ENCODE measurements around the gene IL7R.

Gene IL7R

DNA sequence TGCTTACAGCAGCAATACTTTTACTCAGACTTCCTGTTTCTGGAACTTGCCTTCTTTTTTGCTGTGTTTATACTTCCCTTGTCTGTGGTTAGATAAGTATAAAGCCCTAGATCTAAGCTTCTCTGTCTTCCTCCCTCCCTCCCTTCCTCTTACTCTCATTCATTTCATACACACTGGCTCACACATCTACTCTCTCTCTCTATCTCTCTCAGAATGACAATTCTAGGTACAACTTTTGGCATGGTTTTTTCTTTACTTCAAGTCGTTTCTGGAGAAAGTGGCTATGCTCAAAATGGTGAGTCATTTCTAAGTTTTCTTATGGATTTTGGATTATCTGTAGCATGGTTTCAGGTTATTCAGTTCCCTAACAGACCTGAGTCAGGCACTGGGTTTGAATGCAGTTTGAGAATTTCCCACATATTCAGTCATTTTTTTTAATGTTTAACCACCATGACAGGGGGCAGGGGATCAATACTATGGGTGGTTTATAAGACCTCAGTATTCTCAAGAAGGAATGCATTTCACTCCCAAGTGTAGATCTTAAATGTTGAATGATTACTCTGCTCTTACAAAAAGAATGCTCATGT is at the start of gene IL7R:
Gene IL7R, plus strand, starts transcription at position 127 of the 587 bp plus-strand sequence. Its CDS starts 87 bp downstream, at position 214.
- Histone ChIP-seq H3K27me3 (ENCODE audit: control insufficient read depth, insufficient read depth, low read length) (no peaks in the 10 kb centered on the region), H3K9ac (ENCODE audit: low read length) (no peak within 1 kb of the TSS), H3K4me3 (ENCODE audit: low read length) (no peak within 1 kb of the TSS), H3K9me3 (ENCODE audit: control insufficient read depth, low read length) (no peaks in the 10 kb centered on the region), H3K36me3 (ENCODE audit: control insufficient read depth, insufficient read depth, low read length) (no peaks in the 10 kb centered on the region), H3K4me1 (ENCODE audit: control insufficient read depth, insufficient read depth, low read length) (no peaks in the 10 kb centered on the region)

GRCh38 chr5:35810601-35811000 is 46.1 kb upstream of the IL7R start:
- no peaks in the 10 kb centered on the region for H3K27me3 ChIP-seq (ENCODE audit: control insufficient read depth, insufficient read depth, low read length)
- H3K4me1 ChIP-seq (ENCODE audit: control insufficient read depth, insufficient read depth, low read length) = no peaks in the 10 kb centered on the region
- H3K9me3 ChIP-seq (ENCODE audit: control insufficient read depth, low read length) = no peaks in the 10 kb centered on the region
- no peak overlapping the region for H3K9ac ChIP-seq (ENCODE audit: low read length)
- H3K36me3 ChIP-seq (ENCODE audit: control insufficient read depth, insufficient read depth, low read length) = no peaks in the 10 kb centered on the region
- H3K4me3 ChIP-seq (ENCODE audit: low read length) = no peak overlapping the region

- H3K9ac ChIP-seq (ENCODE audit: low read length) = no peak overlapping the region
- no peaks in the 10 kb centered on the region for H3K36me3 ChIP-seq (ENCODE audit: control insufficient read depth, insufficient read depth, low read length)
- no peaks in the 10 kb centered on the region for H3K27me3 ChIP-seq (ENCODE audit: control insufficient read depth, insufficient read depth, low read length)
- H3K4me3 ChIP-seq (ENCODE audit: low read length) = no peak overlapping the region
- no peaks in the 10 kb centered on the region for H3K4me1 ChIP-seq (ENCODE audit: control insufficient read depth, insufficient read depth, low read length)
- no peaks in the 10 kb centered on the region for H3K9me3 ChIP-seq (ENCODE audit: control insufficient read depth, low read length)
Measured at GRCh38 chr5:35811108-35811741, 45.5 kb upstream of the IL7R start.

DNA sequence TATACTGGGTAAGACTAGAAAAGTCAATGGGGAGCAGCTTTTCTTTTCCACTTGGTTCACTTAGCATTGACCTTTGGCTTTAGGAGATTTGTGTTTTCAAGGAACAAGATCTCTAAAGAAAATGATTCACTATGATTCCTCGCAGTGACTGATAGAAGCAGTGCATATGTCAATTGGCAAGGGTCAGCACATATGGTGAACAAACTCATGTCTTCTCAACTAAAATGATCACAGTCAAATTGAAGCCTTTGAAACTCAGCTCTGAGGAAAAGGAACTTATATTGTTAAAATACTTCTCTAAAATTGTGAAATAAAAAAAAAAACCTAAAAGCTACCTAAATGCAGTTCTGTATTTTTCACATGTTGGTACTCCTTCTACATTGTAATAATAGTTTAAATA is 43.2 kb upstream of the IL7R start:
- Histone ChIP-seq H3K27me3 (ENCODE audit: control insufficient read depth, insufficient read depth, low read length) (no peaks in the 10 kb centered on the region), H3K4me3 (ENCODE audit: low read length) (no peak overlapping the region), H3K36me3 (ENCODE audit: control insufficient read depth, insufficient read depth, low read length) (no peaks in the 10 kb centered on the region), H3K9ac (ENCODE audit: low read length) (no peak overlapping the region), H3K9me3 (ENCODE audit: control insufficient read depth, low read length) (no peaks in the 10 kb centered on the region), H3K4me1 (ENCODE audit: control insufficient read depth, insufficient read depth, low read length) (no peaks in the 10 kb centered on the region)

DNA sequence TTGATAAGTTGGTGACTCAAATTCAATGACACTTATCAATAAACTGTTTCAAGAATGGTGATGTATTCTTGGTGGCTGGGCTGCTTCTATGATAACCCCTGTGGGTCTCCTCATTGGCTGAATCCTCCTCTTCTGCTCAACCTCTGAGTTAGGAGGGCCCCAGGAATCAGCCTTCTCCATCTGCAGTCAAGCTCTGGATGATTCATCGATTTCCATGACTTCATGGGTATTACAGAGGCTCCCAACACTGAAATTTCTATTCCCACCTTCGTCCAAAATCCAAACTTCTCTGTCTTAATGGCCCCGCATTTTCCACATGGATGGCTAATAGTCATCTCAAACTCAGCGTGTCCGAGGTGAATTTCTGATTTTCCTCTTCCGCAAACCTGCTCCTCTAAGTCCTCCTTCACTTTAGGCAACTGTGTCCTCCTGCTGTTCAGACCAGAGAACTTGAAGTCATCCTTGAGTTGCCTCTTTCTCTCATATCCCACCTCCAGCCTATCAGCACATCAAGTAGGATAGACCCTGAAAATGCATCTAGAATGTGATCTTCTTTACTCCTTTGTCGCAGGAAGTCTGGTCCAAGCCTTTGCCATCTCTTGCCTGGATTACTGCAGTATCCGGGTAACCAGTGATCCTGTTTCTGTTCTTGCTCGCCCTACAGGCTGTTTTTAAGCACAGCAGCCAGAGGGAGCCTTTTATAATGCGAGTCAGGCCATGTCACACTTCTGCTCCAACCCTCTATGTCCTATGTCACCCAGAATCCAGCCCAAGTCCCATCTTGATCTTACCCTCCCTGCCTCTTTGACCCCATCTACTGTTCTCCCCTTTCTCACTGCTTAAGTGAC is 41.4 kb upstream of the IL7R start:
- no peaks in the 10 kb centered on the region for H3K36me3 ChIP-seq (ENCODE audit: control insufficient read depth, insufficient read depth, low read length)
- H3K4me1 ChIP-seq (ENCODE audit: control insufficient read depth, insufficient read depth, low read length) = no peaks in the 10 kb centered on the region
- no peaks in the 10 kb centered on the region for H3K9me3 ChIP-seq (ENCODE audit: control insufficient read depth, low read length)
- no peaks in the 10 kb centered on the region for H3K27me3 ChIP-seq (ENCODE audit: control insufficient read depth, insufficient read depth, low read length)
- H3K9ac ChIP-seq (ENCODE audit: low read length) = no peak overlapping the region
- H3K4me3 ChIP-seq (ENCODE audit: low read length) = no peak overlapping the region

- Histone ChIP-seq H3K4me1 (ENCODE audit: control insufficient read depth, insufficient read depth, low read length) (no peaks in the 10 kb centered on the region), H3K36me3 (ENCODE audit: control insufficient read depth, insufficient read depth, low read length) (no peaks in the 10 kb centered on the region), H3K9me3 (ENCODE audit: control insufficient read depth, low read length) (no peaks in the 10 kb centered on the region), H3K4me3 (ENCODE audit: low read length) (no peak overlapping the region), H3K9ac (ENCODE audit: low read length) (no peak overlapping the region), H3K27me3 (ENCODE audit: control insufficient read depth, insufficient read depth, low read length) (no peaks in the 10 kb centered on the region)
Measured at GRCh38 chr5:35816881-35817521, 39.7 kb upstream of the IL7R start.

GRCh38 chr5:35819026-35819425 is 37.7 kb upstream of the IL7R start:
- no peaks in the 10 kb centered on the region for H3K4me1 ChIP-seq (ENCODE audit: control insufficient read depth, insufficient read depth, low read length)
- H3K27me3 ChIP-seq (ENCODE audit: control insufficient read depth, insufficient read depth, low read length) = no peaks in the 10 kb centered on the region
- no peak overlapping the region for H3K9ac ChIP-seq (ENCODE audit: low read length)
- H3K9me3 ChIP-seq (ENCODE audit: control insufficient read depth, low read length) = no peaks in the 10 kb centered on the region
- no peaks in the 10 kb centered on the region for H3K36me3 ChIP-seq (ENCODE audit: control insufficient read depth, insufficient read depth, low read length)
- no peak overlapping the region for H3K4me3 ChIP-seq (ENCODE audit: low read length)

DNA sequence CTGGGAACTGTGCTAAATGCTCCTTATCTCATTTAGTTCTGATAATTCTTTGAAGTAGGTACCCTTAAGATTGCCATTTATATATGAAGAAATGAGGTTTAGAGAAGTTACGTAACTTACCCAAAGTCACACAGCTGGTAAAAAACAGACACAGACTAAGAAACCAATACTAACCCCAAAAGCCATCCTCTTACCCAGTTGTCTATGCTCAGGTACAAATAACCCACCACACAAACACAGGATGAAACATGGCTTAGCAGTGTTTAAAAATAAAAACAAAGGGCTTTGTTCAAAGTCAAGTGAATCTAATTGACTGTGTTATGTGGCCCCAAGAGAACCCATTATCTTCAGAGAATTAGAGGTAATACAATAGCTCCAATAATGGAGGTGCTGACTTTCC is 37.0 kb upstream of the IL7R start:
- no peaks in the 10 kb centered on the region for H3K4me1 ChIP-seq (ENCODE audit: control insufficient read depth, insufficient read depth, low read length)
- H3K27me3 ChIP-seq (ENCODE audit: control insufficient read depth, insufficient read depth, low read length) = no peaks in the 10 kb centered on the region
- H3K36me3 ChIP-seq (ENCODE audit: control insufficient read depth, insufficient read depth, low read length) = no peaks in the 10 kb centered on the region
- H3K9ac ChIP-seq (ENCODE audit: low read length) = no peak overlapping the region
- no peaks in the 10 kb centered on the region for H3K9me3 ChIP-seq (ENCODE audit: control insufficient read depth, low read length)
- H3K4me3 ChIP-seq (ENCODE audit: low read length) = no peak overlapping the region

GRCh38 chr5:35820735-35821134 is 36.0 kb upstream of the IL7R start:
- Histone ChIP-seq H3K4me3 (ENCODE audit: low read length) (no peak overlapping the region), H3K27me3 (ENCODE audit: control insufficient read depth, insufficient read depth, low read length) (no peaks in the 10 kb centered on the region), H3K9me3 (ENCODE audit: control insufficient read depth, low read length) (no peaks in the 10 kb centered on the region), H3K36me3 (ENCODE audit: control insufficient read depth, insufficient read depth, low read length) (no peaks in the 10 kb centered on the region), H3K9ac (ENCODE audit: low read length) (no peak overlapping the region), H3K4me1 (ENCODE audit: control insufficient read depth, insufficient read depth, low read length) (no peaks in the 10 kb centered on the region)

- Histone ChIP-seq H3K27me3 (ENCODE audit: control insufficient read depth, insufficient read depth, low read length) (no peaks in the 10 kb centered on the region), H3K36me3 (ENCODE audit: control insufficient read depth, insufficient read depth, low read length) (no peaks in the 10 kb centered on the region), H3K4me1 (ENCODE audit: control insufficient read depth, insufficient read depth, low read length) (no peaks in the 10 kb centered on the region), H3K9ac (ENCODE audit: low read length) (no peak overlapping the region), H3K4me3 (ENCODE audit: low read length) (no peak overlapping the region), H3K9me3 (ENCODE audit: control insufficient read depth, low read length) (no peaks in the 10 kb centered on the region)
Measured at GRCh38 chr5:35821513-35821912, 35.2 kb upstream of the IL7R start.

- no peaks in the 10 kb centered on the region for H3K36me3 ChIP-seq (ENCODE audit: control insufficient read depth, insufficient read depth, low read length)
- no peaks in the 10 kb centered on the region for H3K27me3 ChIP-seq (ENCODE audit: control insufficient read depth, insufficient read depth, low read length)
- no peaks in the 10 kb centered on the region for H3K4me1 ChIP-seq (ENCODE audit: control insufficient read depth, insufficient read depth, low read length)
- H3K9me3 ChIP-seq (ENCODE audit: control insufficient read depth, low read length) = no peaks in the 10 kb centered on the region
- no peak overlapping the region for H3K4me3 ChIP-seq (ENCODE audit: low read length)
- no peak overlapping the region for H3K9ac ChIP-seq (ENCODE audit: low read length)
Measured at GRCh38 chr5:35822511-35822910, 34.2 kb upstream of the IL7R start.
